Hepatocyte (in vitro differentiated cells): ENCODE results near the gene MYH13.

ENCODE experiments used
- EZH2 ChIP-seq: fragments of 200-600 bp; sonication (generic); IDR thresholded peaks from 2 replicates; pipeline ENCODE4 v1.6.1; 2016; ENCODE audit warnings: antibody characterized with exemption, mild to moderate bottlenecking, borderline replicate concordance
- EZH2phosphoT487 ChIP-seq: fragments of 200-600 bp; sonication (generic); IDR thresholded peaks from one replicate; pipeline ENCODE4 v1.6.1; 2018; ENCODE audit warnings: antibody characterized with exemption, mild to moderate bottlenecking, low read depth, moderate library complexity; ENCODE audit not compliant: unreplicated experiment, severe bottlenecking
- TF ChIP-seq, protein P1 (sequence below): fragments of 200-600 bp; sonication (generic); IDR thresholded peaks from 2 replicates; pipeline ENCODE4 v1.5.1; 2016; ENCODE audit warnings: antibody characterized with exemption, mild to moderate bottlenecking; ENCODE audit not compliant: poor library complexity

GRCh38 chr17:10262451-10262850 lies 110.4 kb downstream of the MYH13 start:
- TF ChIP-seq, protein P1, sequence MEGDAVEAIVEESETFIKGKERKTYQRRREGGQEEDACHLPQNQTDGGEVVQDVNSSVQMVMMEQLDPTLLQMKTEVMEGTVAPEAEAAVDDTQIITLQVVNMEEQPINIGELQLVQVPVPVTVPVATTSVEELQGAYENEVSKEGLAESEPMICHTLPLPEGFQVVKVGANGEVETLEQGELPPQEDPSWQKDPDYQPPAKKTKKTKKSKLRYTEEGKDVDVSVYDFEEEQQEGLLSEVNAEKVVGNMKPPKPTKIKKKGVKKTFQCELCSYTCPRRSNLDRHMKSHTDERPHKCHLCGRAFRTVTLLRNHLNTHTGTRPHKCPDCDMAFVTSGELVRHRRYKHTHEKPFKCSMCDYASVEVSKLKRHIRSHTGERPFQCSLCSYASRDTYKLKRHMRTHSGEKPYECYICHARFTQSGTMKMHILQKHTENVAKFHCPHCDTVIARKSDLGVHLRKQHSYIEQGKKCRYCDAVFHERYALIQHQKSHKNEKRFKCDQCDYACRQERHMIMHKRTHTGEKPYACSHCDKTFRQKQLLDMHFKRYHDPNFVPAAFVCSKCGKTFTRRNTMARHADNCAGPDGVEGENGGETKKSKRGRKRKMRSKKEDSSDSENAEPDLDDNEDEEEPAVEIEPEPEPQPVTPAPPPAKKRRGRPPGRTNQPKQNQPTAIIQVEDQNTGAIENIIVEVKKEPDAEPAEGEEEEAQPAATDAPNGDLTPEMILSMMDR = no peak
- TF ChIP-seq EZH2phosphoT487 (no peak), EZH2 (no peak)
